Body of pancreas (tissue), 4 donors: ENCODE results near the gene DDX39B. TPM values are rescaled to one million over a fixed set of nuclear protein-coding genes. Genes with fewer than 3 reads are reported as not detected.

Experiments used
- ATAC-seq: fragments of 150-250 bp; one replicate; pipeline ENCODE4 v1.9.1; 2016
- DNase-seq, 4 donors: peaks; one replicate each; pipeline ENCODE4 v3.0.0-alpha.2; 2019
- H3K27ac ChIP-seq, 4 donors: fragments of 200-600 bp; sonication (generic); 1 replicate in 3 of 4; 2 replicates in 1 of 4; pipeline versions ENCODE4 v1.5.1 to v1.6.1; 2016 to 2019; ENCODE audit warnings: mild to moderate bottlenecking in 1 of 4, mixed read lengths in 1 of 4, moderate library complexity in 1 of 4
- H3K27me3 ChIP-seq, 2 donors: fragments of 200-600 bp; sonication (generic); one replicate each; pipeline ENCODE4 v1.6.0; 2016; ENCODE audit warnings: mild to moderate bottlenecking in 1 of 2
- H3K36me3 ChIP-seq, 2 donors: fragments of 200-600 bp; sonication (generic); replicated peaks in 1 of 2; 2 replicates each; pipeline ENCODE4 v1.5.1; 2016; ENCODE audit warnings: low read depth in 2 of 2; ENCODE audit not compliant: insufficient read depth in 1 of 2
- H3K4me1 ChIP-seq: fragments of 200-600 bp; sonication (generic); one replicate; pipeline ENCODE4 v1.6.0; 2016
- H3K4me3 ChIP-seq, 2 donors: fragments of 200-600 bp; sonication (generic); 1 replicate in 1 of 2; 2 replicates in 1 of 2; pipeline ENCODE4 v1.5.1; 2016 to 2019
- H3K9me3 ChIP-seq, 3 donors: fragments of 200-600 bp; sonication (generic); 1 replicate in 2 of 3; 2 replicates in 1 of 3; pipeline ENCODE4 v1.5.1; 2016
- CTCF ChIP-seq, 7 experiments: fragments of 450-650 bp in 4 of 7; fragments of 200-600 bp in 3 of 7; sonication (generic) in 3 of 7; IDR thresholded peaks; one replicate each; pipeline ENCODE4 v1.5.1; 2016 to 2019; ENCODE audit warnings: antibody characterized with exemption in 7 of 7
- POLR2A ChIP-seq, 3 donors: fragments of 450-650 bp; IDR thresholded peaks; one replicate each; pipeline ENCODE4 v1.6.1; 2016; ENCODE audit warnings: antibody characterized with exemption in 3 of 3, mild to moderate bottlenecking in 2 of 3
- WGBS, 2 donors: methylation state at CpG; one replicate each; pipeline ENCODE4 v1.1.5; 2017; 5-methylcytosine and 5-hydroxymethylcytosine counted together
- intact Hi-C: fragments of 100-400 bp; cut with DNase I; formaldehyde crosslinking; loops from one replicate; pipeline ENCODE4 v1.15.1; 2023
- total RNA-seq, 2 donors: library from RNA; depleted of rRNA; stranded (reverse); fragments of >200 nt; gene quantifications; one replicate each; pipeline ENCODE4 v1.1.0, GENCODE V29; 2016

DDX39B gene
- total RNA-seq, 2 donors from 2014 or later: 132 to 260 TPM

GRCh38 chr6:31533455-31533841, 8.4 kb downstream of the DDX39B start:
- WGBS, 2 donors: 93 to 100% methylated on average over 1 of the region's 1 CpG
- intact Hi-C loops: no loop called here
- H3K4me1 ChIP-seq: peaks cover 16% of the 10 kb centered on the region
- no peaks in the 10 kb centered on the region for H3K27me3 ChIP-seq
- no peaks in the 10 kb centered on the region for H3K9me3 ChIP-seq
- TF ChIP-seq POLR2A (IDR thresholded peaks at IDR 0.05) (no peak), CTCF (IDR thresholded peaks at IDR 0.05) (no peak)
- H3K4me3 ChIP-seq: no peak overlapping the region
- no peak for DNase-seq
- no peak for ATAC-seq
- H3K27ac ChIP-seq: no peak overlapping the region
- H3K36me3 ChIP-seq: peaks cover 38 to 56% of the 10 kb centered on the region in 2 donors

- no peak for ATAC-seq
- 37 to 47% methylated on average over 8 to 9 of the region's 9 CpGs for WGBS, 2 donors
- Histone ChIP-seq H3K9me3 (no peaks in the 10 kb centered on the region), H3K4me3 (no peak overlapping the region), H3K27ac (no peak overlapping the region), H3K27me3 (no peaks in the 10 kb centered on the region), H3K36me3 (peaks cover 38 to 52% of the 10 kb centered on the region in 2 donors), H3K4me1 (peaks cover 11% of the 10 kb centered on the region)
- TF ChIP-seq POLR2A (IDR thresholded peaks at IDR 0.05) (no peak), CTCF (IDR thresholded peaks at IDR 0.05) (no peak)
- intact Hi-C loops: no loop called here
- no peak for DNase-seq
These were observed 9.0 kb downstream of the DDX39B start for GRCh38 chr6:31532644-31533454.

- DNase-seq (no peak), ATAC-seq (no peak)
- peaks cover 11% of the 10 kb centered on the region for H3K4me1 ChIP-seq
- no peak overlapping the region for H3K4me3 ChIP-seq
- intact Hi-C loops: no loop called here
- TF ChIP-seq CTCF (IDR thresholded peaks at IDR 0.05): no peak
- TF ChIP-seq POLR2A (IDR thresholded peaks at IDR 0.05): peak in 1 of 3 donors; percentile 6
- no peaks in the 10 kb centered on the region for H3K27me3 ChIP-seq
- no peak overlapping the region for H3K27ac ChIP-seq
- no peaks in the 10 kb centered on the region for H3K9me3 ChIP-seq
- H3K36me3 ChIP-seq: peaks cover 38 to 50% of the 10 kb centered on the region in 2 donors
- WGBS, 2 donors: 72 to 79% methylated on average over 9 of the region's 9 CpGs
These were observed 9.8 kb downstream of the DDX39B start for GRCh38 chr6:31531771-31532643.

GRCh38 chr6:31531162-31531561, 10.6 kb downstream of the DDX39B start:
- WGBS, 2 donors: 84 to 85% methylated on average over 7 of the region's 7 CpGs
- H3K36me3 ChIP-seq: peaks cover 35 to 42% of the 10 kb centered on the region in 2 donors
- no peak for ATAC-seq
- peaks cover 11% of the 10 kb centered on the region for H3K4me1 ChIP-seq
- intact Hi-C loops: no loop called here
- H3K4me3 ChIP-seq: no peak overlapping the region
- TF ChIP-seq POLR2A (IDR thresholded peaks at IDR 0.05) (no peak), CTCF (IDR thresholded peaks at IDR 0.05) (no peak)
- H3K27me3 ChIP-seq: no peaks in the 10 kb centered on the region
- no peaks in the 10 kb centered on the region for H3K9me3 ChIP-seq
- no peak for DNase-seq
- H3K27ac ChIP-seq: no peak overlapping the region
